ENCODE data around the gene UNC5CL. TPM values are rescaled to one million over a fixed set of nuclear protein-coding genes. Genes with fewer than 3 reads are reported as not detected.

UNC5CL gene
- total RNA-seq, 1 donor from 2014 or later, result 1.3 TPM

GRCh38 chr6:40977695-40978094 lies 61.3 kb downstream of the UNC5CL start:
- intact Hi-C loops (cut with micrococcal nuclease), result no loop called here

- intact Hi-C loops (cut with micrococcal nuclease), result no loop called here
Measured at GRCh38 chr6:40977085-40977484, 61.9 kb downstream of the UNC5CL start.

Other genes with a start within 250 kb of the UNC5CL start
- gene TSPO2, start 3.2 kb upstream of the UNC5CL start, total RNA-seq, result not detected in 2 replicates
- gene APOBEC2, start 14.0 kb upstream of the UNC5CL start, total RNA-seq, result not detected in 2 replicates
- 23.0 and 27.2 TPM in 2 replicates for gene OARD1, start 33.1 kb upstream of the UNC5CL start, total RNA-seq
- gene NFYA, start 33.8 kb upstream of the UNC5CL start, total RNA-seq, result 33.7 TPM in 2 replicates
- gene TREML1, start 115.1 kb upstream of the UNC5CL start, total RNA-seq, result not detected in 2 replicates
- not detected in 2 replicates for gene TREM2, start 123.9 kb upstream of the UNC5CL start, total RNA-seq
- 24.8 and 26.8 TPM in 2 replicates for gene TREML2, start 161.9 kb upstream of the UNC5CL start, total RNA-seq
- not detected in 2 replicates for gene TREML4, start 189.1 kb upstream of the UNC5CL start, total RNA-seq
- not detected in 2 replicates for gene TREM1, start 247.5 kb upstream of the UNC5CL start, total RNA-seq

Measured in T-helper 2 cell treated with Interferon-gamma antibody and Interleukin-4, amounts not matched to agents 100 ng/mL and 5 ng/mL, for 36 hours (primary cell).